ENCODE measurements around the gene HOXB3. TPM values are rescaled to one million over a fixed set of nuclear protein-coding genes. Genes with fewer than 3 reads are reported as not detected.

The HOXB3 gene
- total and polyA plus RNA-seq, 2 of the 13 experiments (the other 11 are each of a cell fraction or from before 2014, with no cell fraction given), result not detected

- TF ChIP-seq SNAPC4 (CRISPR knock-in tag; IDR thresholded peaks at IDR 0.05), result no peak
- no peak for TF ChIP-seq ZNF605 (CRISPR knock-in tag; IDR thresholded peaks at IDR 0.05)
- no peak for TF ChIP-seq ZNF724P (CRISPR knock-in tag; IDR thresholded peaks at IDR 0.05; ENCODE audit: borderline replicate concordance)
- no peak for TF ChIP-seq REPIN1 (CRISPR knock-in tag; IDR thresholded peaks at IDR 0.05; ENCODE audit: borderline replicate concordance, low read depth)
- TF ChIP-seq ZMAT5 (CRISPR knock-in tag; IDR thresholded peaks at IDR 0.05; ENCODE audit: borderline replicate concordance, low read depth), result no peak
- TF ChIP-seq TAF15 (IDR thresholded peaks at IDR 0.05; ENCODE audit: low read depth, low read length, poor library complexity, severe bottlenecking), result no peak
- TF ChIP-seq PCBP2 (optimal IDR thresholded peaks at IDR 0.05; ENCODE audit: low read depth, low read length, poor library complexity, severe bottlenecking), result no peak
- TF ChIP-seq ZSCAN31 (CRISPR knock-in tag; IDR thresholded peaks at IDR 0.05; ENCODE audit: low read depth), result no peak
- TF ChIP-seq ZNF816 (CRISPR knock-in tag; IDR thresholded peaks at IDR 0.05; ENCODE audit: borderline replicate concordance), result no peak
- no peak for TF ChIP-seq RERE (CRISPR knock-in tag; IDR thresholded peaks at IDR 0.05; ENCODE audit: low read depth)
Observed at GRCh38 chr17:48633266-48633677, 43.2 kb upstream of the HOXB3 start (continued).
